Measurements from ENCODE around the gene GNS.
"Not testable (repeated sequence)": the region's sequence is repeated elsewhere in the genome, so short reads cannot be mapped to it uniquely, and the experiment has no call there.

GNS gene

DNA sequence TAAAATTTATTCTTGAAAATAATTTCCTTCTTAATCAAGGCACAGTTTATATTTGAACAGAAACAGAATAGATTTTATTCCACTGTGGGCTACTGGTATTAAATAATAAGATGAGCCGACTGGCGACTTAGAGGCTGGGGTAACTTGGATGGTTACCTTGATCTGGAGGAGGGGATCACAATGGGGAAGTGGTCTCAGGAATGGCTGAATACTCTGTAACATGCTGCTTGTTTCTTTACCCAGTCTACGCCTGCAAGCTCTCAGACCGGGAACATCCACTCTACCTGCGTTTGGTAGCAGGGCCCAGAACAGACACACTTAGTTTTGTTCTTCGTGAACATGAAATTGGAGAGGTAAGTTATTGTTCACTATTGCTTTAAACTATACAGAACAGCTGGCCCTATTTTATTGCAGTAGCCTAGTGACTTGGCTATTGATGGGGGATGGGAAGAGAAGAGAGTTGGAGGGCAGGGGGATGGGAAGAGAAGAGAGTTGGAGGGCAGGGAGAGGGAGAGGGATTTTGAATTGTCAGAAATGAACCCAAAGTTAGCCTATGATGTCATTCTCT, 67.9 kb downstream of the GNS start:
- Histone ChIP-seq H3K27me3 (ENCODE audit: control insufficient read depth in 1 of 2, insufficient read depth in 2 of 2, low read length in 2 of 2) (no peaks in the 10 kb centered on the region), H3K9ac (ENCODE audit: low read length) (no peak overlapping the region)

GRCh38 chr12:64690236-64690635, 69.0 kb downstream of the GNS start:
- not testable (repeated sequence) for H3K27me3 ChIP-seq (ENCODE audit: control insufficient read depth in 1 of 2, insufficient read depth in 2 of 2, low read length in 2 of 2); H3K9me3 ChIP-seq (ENCODE audit: low read length); H3K9ac ChIP-seq (ENCODE audit: low read length); H3K27ac ChIP-seq (ENCODE audit: low read depth, low read length); H3K4me3 ChIP-seq (ENCODE audit: low read depth in 1 of 2, low read length in 2 of 2)
- H3K36me3 ChIP-seq (ENCODE audit: insufficient read depth, low read length): peaks cover 32% of the 10 kb centered on the region
- H3K4me1 ChIP-seq (ENCODE audit: insufficient read depth, low read length): peaks cover 66% of the 10 kb centered on the region

More for the DNA sequence above, 67.9 kb downstream of the GNS start:
- Histone ChIP-seq H3K4me3 (ENCODE audit: low read depth in 1 of 2, low read length in 2 of 2) (no peak overlapping the region), H3K4me1 (ENCODE audit: insufficient read depth, low read length) (peaks cover 67% of the 10 kb centered on the region), H3K27ac (ENCODE audit: low read depth, low read length) (peak overlapping the region; percentile 32), H3K36me3 (ENCODE audit: insufficient read depth, low read length) (peaks cover 31% of the 10 kb centered on the region), H3K9me3 (ENCODE audit: low read length) (no peaks in the 10 kb centered on the region)

DNA sequence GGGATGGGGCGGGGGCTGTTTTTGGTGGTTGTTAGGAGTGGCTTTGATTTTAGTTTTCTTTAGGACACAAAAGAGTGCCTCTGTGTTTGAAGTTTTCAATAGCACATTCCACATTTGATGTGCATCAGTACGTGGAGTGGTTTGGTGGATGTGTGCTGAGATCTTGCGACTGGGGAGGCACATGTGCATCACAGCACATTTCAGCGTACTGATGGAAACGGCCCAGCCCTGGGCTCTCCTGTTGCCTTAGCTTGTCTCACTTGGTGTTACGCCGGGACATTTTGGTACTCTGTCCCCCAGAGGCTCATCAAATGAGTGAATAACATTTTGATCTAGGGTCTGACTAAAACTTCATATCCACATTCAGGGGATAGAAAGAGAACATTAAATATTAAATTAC, 70.5 kb downstream of the GNS start:
- H3K27ac ChIP-seq (ENCODE audit: low read depth, low read length): peak overlapping the region; percentile 70
- H3K27me3 ChIP-seq (ENCODE audit: control insufficient read depth in 1 of 2, insufficient read depth in 2 of 2, low read length in 2 of 2): no peaks in the 10 kb centered on the region
- peaks cover 59% of the 10 kb centered on the region for H3K4me1 ChIP-seq (ENCODE audit: insufficient read depth, low read length)
- no peak overlapping the region for H3K9ac ChIP-seq (ENCODE audit: low read length)
- no peak overlapping the region for H3K4me3 ChIP-seq (ENCODE audit: low read depth in 1 of 2, low read length in 2 of 2)
- peaks cover 27% of the 10 kb centered on the region for H3K36me3 ChIP-seq (ENCODE audit: insufficient read depth, low read length)
- no peaks in the 10 kb centered on the region for H3K9me3 ChIP-seq (ENCODE audit: low read length)

- peak overlapping the region; percentile 70 for H3K27ac ChIP-seq (ENCODE audit: low read depth, low read length)
- no peak overlapping the region for H3K9ac ChIP-seq (ENCODE audit: low read length)
- H3K9me3 ChIP-seq (ENCODE audit: low read length): no peaks in the 10 kb centered on the region
- peaks cover 23% of the 10 kb centered on the region for H3K36me3 ChIP-seq (ENCODE audit: insufficient read depth, low read length)
- H3K27me3 ChIP-seq (ENCODE audit: control insufficient read depth in 1 of 2, insufficient read depth in 2 of 2, low read length in 2 of 2): no peaks in the 10 kb centered on the region
- peaks cover 61% of the 10 kb centered on the region for H3K4me1 ChIP-seq (ENCODE audit: insufficient read depth, low read length)
- H3K4me3 ChIP-seq (ENCODE audit: low read depth in 1 of 2, low read length in 2 of 2): no peak overlapping the region
These were observed 71.0 kb downstream of the GNS start for GRCh38 chr12:64688219-64688618.

GRCh38 chr12:64687816-64688215, 71.4 kb downstream of the GNS start:
- no peak overlapping the region for H3K4me3 ChIP-seq (ENCODE audit: low read depth in 1 of 2, low read length in 2 of 2)
- H3K36me3 ChIP-seq (ENCODE audit: insufficient read depth, low read length): peaks cover 23% of the 10 kb centered on the region
- H3K27me3 ChIP-seq (ENCODE audit: control insufficient read depth in 1 of 2, insufficient read depth in 2 of 2, low read length in 2 of 2): no peaks in the 10 kb centered on the region
- no peaks in the 10 kb centered on the region for H3K9me3 ChIP-seq (ENCODE audit: low read length)
- peaks cover 65% of the 10 kb centered on the region for H3K4me1 ChIP-seq (ENCODE audit: insufficient read depth, low read length)
- no peak overlapping the region for H3K9ac ChIP-seq (ENCODE audit: low read length)
- peak overlapping the region; percentile 45 for H3K27ac ChIP-seq (ENCODE audit: low read depth, low read length)

GRCh38 chr12:64685605-64686004, 73.6 kb downstream of the GNS start:
- Histone ChIP-seq H3K27me3 (ENCODE audit: control insufficient read depth in 1 of 2, insufficient read depth in 2 of 2, low read length in 2 of 2) (no peaks in the 10 kb centered on the region), H3K4me1 (ENCODE audit: insufficient read depth, low read length) (peaks cover 69% of the 10 kb centered on the region), H3K9me3 (ENCODE audit: low read length) (no peaks in the 10 kb centered on the region), H3K4me3 (ENCODE audit: low read depth in 1 of 2, low read length in 2 of 2) (no peak overlapping the region), H3K9ac (ENCODE audit: low read length) (no peak overlapping the region), H3K36me3 (ENCODE audit: insufficient read depth, low read length) (peaks cover 18% of the 10 kb centered on the region), H3K27ac (ENCODE audit: low read depth, low read length) (no peak overlapping the region)

DNA sequence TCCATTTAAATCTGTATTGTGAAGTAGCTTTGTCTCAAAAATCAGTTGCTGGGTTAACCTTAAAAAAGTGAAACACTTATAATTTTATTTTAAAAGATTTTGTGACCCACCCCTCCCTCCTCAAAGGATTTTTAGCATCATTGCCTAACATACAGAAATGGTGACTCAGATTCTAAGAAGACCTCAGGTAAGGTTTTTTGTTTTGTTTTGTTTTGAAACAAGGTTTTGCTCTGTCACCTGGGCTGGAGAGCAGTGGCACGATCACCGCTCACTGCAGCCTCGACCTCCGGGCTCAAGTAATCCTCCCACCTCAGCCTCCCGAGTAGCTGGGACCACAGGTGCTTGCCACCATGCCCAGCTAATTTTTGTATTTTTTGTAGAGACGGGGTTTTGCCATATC, 74.2 kb downstream of the GNS start:
- Histone ChIP-seq H3K27me3 (ENCODE audit: control insufficient read depth in 1 of 2, insufficient read depth in 2 of 2, low read length in 2 of 2) (no peaks in the 10 kb centered on the region), H3K4me3 (ENCODE audit: low read depth in 1 of 2, low read length in 2 of 2) (no peak overlapping the region), H3K4me1 (ENCODE audit: insufficient read depth, low read length) (peaks cover 73% of the 10 kb centered on the region), H3K36me3 (ENCODE audit: insufficient read depth, low read length) (peaks cover 18% of the 10 kb centered on the region), H3K9ac (ENCODE audit: low read length) (no peak overlapping the region), H3K27ac (ENCODE audit: low read depth, low read length) (no peak overlapping the region), H3K9me3 (ENCODE audit: low read length) (no peaks in the 10 kb centered on the region)

DNA sequence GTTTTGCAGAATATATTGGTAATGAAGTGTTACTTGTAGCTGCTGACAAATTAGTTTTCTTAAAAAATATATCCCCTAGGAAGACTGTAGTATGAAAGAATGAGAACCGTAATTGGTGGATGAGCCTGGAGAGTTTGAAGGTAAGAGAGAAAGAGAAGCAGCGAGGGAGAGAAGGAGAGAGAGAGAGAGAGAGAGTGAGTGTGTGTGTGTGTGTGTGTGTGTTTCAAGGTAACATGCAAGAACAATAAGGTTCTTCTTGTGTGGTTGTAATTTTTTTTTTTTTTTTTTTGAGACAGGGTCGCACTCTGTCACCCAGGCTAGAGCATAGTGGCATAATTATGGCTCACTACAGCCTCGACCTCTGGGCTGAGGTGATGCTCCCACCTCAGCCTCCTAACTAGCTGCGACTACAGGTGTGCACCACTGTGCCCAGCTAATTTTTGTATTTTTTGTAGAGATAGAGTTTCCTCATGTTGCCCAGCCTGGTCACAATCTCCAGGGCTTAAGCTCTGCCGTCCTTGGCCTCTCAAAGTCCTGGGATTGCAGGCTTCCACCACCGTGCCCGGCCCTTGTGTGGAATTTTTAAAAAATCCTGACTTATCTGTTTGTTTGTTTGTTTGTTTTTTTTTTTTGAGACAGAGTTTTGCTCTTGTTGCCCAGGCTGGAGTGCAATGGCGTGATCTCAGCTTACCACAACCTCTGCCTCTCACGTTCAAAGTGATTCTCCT, 75.2 kb downstream of the GNS start:
- no peaks in the 10 kb centered on the region for H3K9me3 ChIP-seq (ENCODE audit: low read length)
- H3K27ac ChIP-seq (ENCODE audit: low read depth, low read length): no peak overlapping the region
- no peak overlapping the region for H3K4me3 ChIP-seq (ENCODE audit: low read depth in 1 of 2, low read length in 2 of 2)
- no peak overlapping the region for H3K9ac ChIP-seq (ENCODE audit: low read length)
- no peaks in the 10 kb centered on the region for H3K27me3 ChIP-seq (ENCODE audit: control insufficient read depth in 1 of 2, insufficient read depth in 2 of 2, low read length in 2 of 2)
- peaks cover 76% of the 10 kb centered on the region for H3K4me1 ChIP-seq (ENCODE audit: insufficient read depth, low read length)
- peaks cover 13% of the 10 kb centered on the region for H3K36me3 ChIP-seq (ENCODE audit: insufficient read depth, low read length)

GRCh38 chr12:64682572-64683277, 76.5 kb downstream of the GNS start:
- Histone ChIP-seq H3K27me3 (ENCODE audit: control insufficient read depth in 1 of 2, insufficient read depth in 2 of 2, low read length in 2 of 2) (no peaks in the 10 kb centered on the region), H3K9ac (ENCODE audit: low read length) (no peak overlapping the region), H3K4me3 (ENCODE audit: low read depth in 1 of 2, low read length in 2 of 2) (no peak overlapping the region), H3K27ac (ENCODE audit: low read depth, low read length) (peak overlapping the region; percentile 79), H3K4me1 (ENCODE audit: insufficient read depth, low read length) (peaks cover 68% of the 10 kb centered on the region), H3K9me3 (ENCODE audit: low read length) (no peaks in the 10 kb centered on the region), H3K36me3 (ENCODE audit: insufficient read depth, low read length) (peaks cover 7% of the 10 kb centered on the region)

- Histone ChIP-seq H3K4me1 (ENCODE audit: insufficient read depth, low read length) (peaks cover 67% of the 10 kb centered on the region), H3K9me3 (ENCODE audit: low read length) (no peaks in the 10 kb centered on the region), H3K36me3 (ENCODE audit: insufficient read depth, low read length) (peaks cover 7% of the 10 kb centered on the region), H3K4me3 (ENCODE audit: low read depth in 1 of 2, low read length in 2 of 2) (no peak overlapping the region), H3K27me3 (ENCODE audit: control insufficient read depth in 1 of 2, insufficient read depth in 2 of 2, low read length in 2 of 2) (no peaks in the 10 kb centered on the region), H3K9ac (ENCODE audit: low read length) (no peak overlapping the region), H3K27ac (ENCODE audit: low read depth, low read length) (peak overlapping the region; percentile 48)
These were observed 77.8 kb downstream of the GNS start for GRCh38 chr12:64681200-64682052.

DNA sequence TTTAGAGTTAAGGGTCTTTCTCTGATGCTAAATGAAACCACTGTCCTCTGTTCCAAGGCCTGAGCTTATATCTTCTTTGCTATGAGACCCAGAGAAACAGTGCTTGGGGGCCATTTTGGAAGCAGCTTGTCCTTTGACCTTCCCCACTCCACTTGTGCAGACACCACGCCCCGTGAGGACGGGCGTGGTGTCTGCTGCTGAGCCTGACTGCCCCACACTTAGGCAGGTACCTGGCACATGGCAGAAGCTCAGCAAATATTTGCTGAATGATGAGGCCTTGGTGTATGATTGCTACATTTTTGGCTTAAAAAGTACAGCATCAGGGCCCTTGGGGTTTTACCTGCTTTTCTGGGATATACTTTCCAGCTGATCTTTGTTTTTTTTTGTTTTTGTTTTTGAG, 79.0 kb downstream of the GNS start:
- peak overlapping the region; percentile 2 for H3K9ac ChIP-seq (ENCODE audit: low read length)
- H3K4me3 ChIP-seq (ENCODE audit: low read depth in 1 of 2, low read length in 2 of 2): peak overlapping the region in 1 of 2 donors; percentile 5
- peak overlapping the region; percentile 91 for H3K27ac ChIP-seq (ENCODE audit: low read depth, low read length)
- no peaks in the 10 kb centered on the region for H3K27me3 ChIP-seq (ENCODE audit: control insufficient read depth in 1 of 2, insufficient read depth in 2 of 2, low read length in 2 of 2)
- H3K9me3 ChIP-seq (ENCODE audit: low read length): no peaks in the 10 kb centered on the region
- peaks cover 2% of the 10 kb centered on the region for H3K36me3 ChIP-seq (ENCODE audit: insufficient read depth, low read length)
- peaks cover 67% of the 10 kb centered on the region for H3K4me1 ChIP-seq (ENCODE audit: insufficient read depth, low read length)
